Muscle of back (tissue), 10 donors: ENCODE measurements around the gene BEND7. TPM values are rescaled to one million over a fixed set of nuclear protein-coding genes. Genes with fewer than 3 reads are reported as not detected.

Source experiments
- polyA plus RNA-seq, 10 donors: library from polyadenylated mRNA; unstranded; fragments of 120-200 nt; gene quantifications; one replicate each; pipeline ENCODE4 v1.2.1, GENCODE V29; 2013; ENCODE audit not compliant: insufficient read length in 10 of 10

The BEND7 gene
- polyA plus RNA-seq, 10 donors: 5.6 to 10.6 (median 7.8) TPM

Other genes with a start within 250 kb of the BEND7 start
- 10 to 100 TPM; 26.7 to 51.5 (median 40.5) TPM for gene PHYH, start 228.9 kb downstream of the BEND7 start, polyA plus RNA-seq
- gene SEPHS1, start 180.7 kb downstream of the BEND7 start, polyA plus RNA-seq: 10 to 100 TPM; 53.0 to 82.3 (median 60.0) TPM
- gene PRPF18, start 58.0 kb upstream of the BEND7 start, polyA plus RNA-seq: 10 to 100 TPM; 22.7 to 27.4 (median 24.6) TPM